HG02623 (cell line): Measurements from ENCODE around the gene MDM4.

Experiments used
- ATAC-seq: cut with Tn5 transposase; IDR thresholded peaks from one replicate; pipeline ENCODE4 v1.9.1; 2021; ENCODE audit warnings: moderate library complexity; ENCODE audit not compliant: unreplicated experiment

Gene MDM4

DNA sequence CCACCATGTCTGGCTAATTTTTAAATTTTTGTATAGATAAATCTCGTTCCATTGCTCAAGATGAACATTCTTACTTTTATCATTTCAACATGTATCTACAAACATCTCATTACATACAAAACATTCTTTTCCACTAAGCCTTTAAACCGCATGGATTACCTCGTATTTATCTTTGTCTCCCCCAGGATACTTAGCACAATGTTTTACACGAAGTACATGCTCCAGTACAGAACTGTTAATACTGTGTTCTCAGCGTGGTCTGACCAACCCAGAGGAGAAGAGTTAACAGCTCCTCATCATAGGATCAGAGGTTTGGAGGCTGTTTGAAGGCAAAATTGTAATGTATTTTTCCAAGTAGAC is 29.0 kb upstream of the MDM4 start:
- ATAC-seq: no peak

- no peak for ATAC-seq
Observed at GRCh38 chr1:204491655-204492054, 24.6 kb upstream of the MDM4 start.

DNA sequence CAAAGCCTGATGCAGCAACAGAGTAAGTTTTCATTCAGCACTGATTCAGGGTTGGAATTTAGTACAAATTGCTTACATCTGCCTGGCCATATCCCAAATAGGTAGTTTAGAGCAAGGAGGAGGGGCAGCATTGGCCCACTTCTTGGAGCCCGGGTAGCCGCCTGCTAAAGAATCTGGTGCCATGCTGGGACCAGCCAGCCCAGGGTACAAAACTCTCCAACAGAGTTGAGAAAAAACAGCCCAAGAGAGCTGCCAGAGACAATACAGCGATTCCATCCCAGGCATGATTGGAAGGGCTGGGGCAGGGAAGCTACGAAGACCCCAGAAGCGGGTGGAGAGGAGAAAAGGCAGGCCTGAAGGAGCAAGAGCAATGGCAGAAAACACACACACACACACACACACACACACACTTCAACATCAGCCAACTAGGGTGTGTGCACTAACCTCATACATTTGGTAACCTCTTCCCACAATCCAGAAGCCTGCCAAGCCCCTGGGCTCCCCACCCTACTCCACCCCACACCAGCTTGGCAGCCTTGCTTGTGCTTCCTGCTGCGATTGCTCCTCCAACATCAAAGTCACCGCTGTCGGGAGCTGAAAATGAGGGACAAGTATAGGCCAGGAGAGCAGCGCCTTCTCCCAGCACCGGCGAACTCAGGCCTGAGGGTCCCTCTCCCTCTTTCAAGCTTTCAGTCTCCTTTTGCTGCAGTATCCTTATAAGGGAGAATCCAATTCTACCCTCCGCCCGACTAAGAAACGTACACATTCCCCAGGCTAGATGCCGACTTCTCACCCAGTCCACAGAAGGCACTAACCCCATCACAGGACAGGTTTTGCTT is 22.8 kb upstream of the MDM4 start:
- no peak for ATAC-seq

DNA sequence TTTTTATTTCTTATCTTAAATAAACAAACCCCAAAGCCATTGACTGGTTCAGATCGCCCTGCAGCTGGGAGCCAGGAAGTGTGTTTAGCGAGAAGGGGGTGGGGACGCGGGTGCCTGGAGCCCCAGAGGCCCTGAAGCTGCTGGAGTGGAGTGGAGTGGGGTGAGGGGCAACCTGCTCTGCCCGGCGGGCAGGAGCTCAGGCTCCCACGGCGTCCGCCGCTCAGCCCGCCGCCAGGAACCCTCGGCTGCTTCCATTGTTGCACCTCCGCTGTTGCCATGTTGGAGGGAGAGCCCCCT is 22.3 kb upstream of the MDM4 start:
- peak; percentile 24 for ATAC-seq

DNA sequence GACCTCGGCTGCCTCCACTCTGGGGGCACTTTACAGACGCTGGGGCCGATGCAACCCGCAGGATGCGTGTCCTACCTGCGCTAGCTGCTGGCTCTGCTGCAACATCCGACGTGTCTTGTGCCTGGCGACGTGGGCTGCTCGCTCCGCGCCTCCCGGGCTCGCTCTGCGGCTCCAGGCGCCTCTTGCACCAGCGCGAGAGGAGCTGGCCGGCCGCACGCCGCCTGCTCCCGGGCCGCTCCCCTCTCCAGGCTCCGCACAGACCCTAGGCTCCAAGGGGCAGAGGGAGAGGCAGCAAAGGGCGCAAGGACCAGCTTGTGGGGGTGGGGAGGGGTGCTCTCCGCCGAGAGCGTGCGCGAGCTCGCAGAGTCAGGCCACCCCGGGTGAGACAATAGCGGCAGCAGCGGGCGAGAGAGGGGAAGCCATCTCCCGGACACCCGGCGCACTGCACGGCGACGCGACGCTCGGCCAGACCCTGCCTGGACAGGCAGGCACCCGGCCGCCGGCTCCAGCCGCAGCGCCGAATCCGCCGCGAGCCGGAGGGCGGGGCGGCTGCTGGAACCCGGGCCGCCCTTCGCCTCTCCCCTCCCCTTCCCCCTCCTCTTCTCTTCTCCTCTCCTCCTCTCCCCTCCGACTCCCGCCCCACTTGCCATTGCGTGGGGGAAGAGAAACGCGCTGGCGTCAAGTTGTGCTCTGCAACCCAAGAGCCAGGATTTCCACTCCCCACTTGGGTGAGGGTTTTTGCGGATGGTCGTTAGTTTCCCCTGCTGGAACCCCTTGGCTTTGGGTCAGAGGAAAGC is 21.7 kb upstream of the MDM4 start, which contains the start of gene PIK3C2B:
TSS of gene PIK3C2B (minus strand) at position 525 of the 797 bp plus-strand sequence. CDS start 25,003 bp downstream, outside the sequence.
- peak; percentile 69 for ATAC-seq

- ATAC-seq: peak; percentile 29
Observed at GRCh38 chr1:204495078-204495753, 21.0 kb upstream of the MDM4 start.

- ATAC-seq: no peak
Observed at GRCh38 chr1:204495777-204496176, 20.4 kb upstream of the MDM4 start.

- ATAC-seq: no peak
Observed at GRCh38 chr1:204498981-204499380, 17.2 kb upstream of the MDM4 start.

- no peak for ATAC-seq
Observed at GRCh38 chr1:204499511-204500468, 16.4 kb upstream of the MDM4 start.

DNA sequence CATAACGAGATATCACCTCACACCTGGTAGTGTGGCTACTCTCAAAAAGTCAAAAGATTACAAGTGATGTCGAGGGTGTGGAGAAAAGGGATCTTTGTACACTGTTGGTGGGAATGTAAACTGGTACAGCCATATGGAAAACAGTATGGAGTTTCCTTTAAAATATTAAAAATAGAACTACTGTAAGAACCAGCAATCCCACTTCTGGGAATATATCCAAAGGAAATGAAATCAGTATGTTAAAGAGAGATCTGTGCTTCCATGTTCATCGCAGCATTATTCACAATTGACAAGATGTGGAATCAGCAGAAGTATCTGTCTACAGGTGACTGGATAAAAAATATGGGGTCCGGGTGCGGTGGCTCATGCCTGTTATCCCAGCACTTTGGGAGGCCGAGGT is 14.0 kb upstream of the MDM4 start:
- ATAC-seq: no peak

- ATAC-seq: no peak
Observed at GRCh38 chr1:204503122-204503912, 12.9 kb upstream of the MDM4 start.

DNA sequence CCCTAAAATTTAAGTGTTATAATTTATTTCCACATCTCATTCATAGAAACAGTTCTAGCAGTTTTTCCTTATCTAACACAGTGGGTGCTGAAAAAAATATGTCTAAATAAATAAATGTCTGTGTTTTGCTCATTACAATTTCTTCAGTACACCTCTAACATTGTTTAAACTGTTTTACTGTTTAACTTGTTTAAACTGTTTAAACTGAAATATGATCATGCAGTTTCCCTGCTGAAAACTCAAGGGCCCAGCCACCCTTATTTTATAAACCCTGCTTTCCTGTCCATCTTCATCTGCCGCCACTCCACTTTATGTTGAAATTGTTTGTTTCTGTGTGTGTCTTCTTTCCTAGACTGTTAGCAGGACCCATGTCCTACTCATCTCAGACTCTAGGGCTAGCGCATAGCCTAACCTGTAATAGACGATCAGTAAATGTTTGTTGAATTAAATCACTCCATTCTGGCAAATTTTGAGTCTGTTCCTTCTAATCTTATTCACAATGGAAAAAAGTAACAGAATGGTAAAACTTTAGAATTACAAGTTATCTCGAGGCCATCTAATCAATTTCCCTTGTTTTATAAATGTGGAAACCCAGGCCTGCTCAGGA is 12.2 kb upstream of the MDM4 start:
- no peak for ATAC-seq

- ATAC-seq: no peak
Observed at GRCh38 chr1:204505674-204506200, 10.5 kb upstream of the MDM4 start.

DNA sequence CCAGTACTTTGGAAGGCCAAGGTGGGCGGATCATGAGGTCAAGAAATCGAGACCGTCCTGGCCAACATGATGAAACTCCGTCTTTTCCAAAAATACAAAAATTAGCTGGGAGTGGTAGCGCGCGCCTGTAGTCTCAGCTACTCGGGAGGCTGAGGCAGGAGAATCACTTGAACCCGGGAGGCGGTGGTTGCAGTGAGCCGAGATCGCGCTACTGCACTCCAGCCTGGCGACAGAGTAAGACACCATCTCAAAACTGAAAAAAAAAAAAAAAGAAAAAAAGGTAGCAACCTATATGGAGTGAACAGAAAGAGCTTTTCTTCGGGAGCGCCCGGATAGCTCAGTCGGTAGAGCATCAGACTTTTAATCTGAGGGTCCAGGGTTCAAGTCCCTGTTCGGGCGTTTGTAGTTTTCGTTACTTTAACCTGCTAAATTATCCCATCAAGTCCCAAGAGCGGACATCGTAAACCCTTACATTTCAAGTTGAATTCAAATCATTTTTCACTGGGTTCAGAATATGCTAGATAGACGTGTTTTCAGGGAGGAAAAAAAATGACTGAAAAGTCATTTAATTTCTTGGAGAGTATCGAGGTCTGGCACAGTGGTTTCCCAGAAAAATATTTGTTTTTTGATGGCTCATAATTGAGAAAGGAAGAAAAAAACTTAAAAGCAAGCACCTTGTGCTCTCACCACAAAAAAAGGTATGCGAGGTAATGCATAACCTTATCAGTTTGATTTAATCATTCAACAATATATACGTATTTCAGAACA is 9.8 kb upstream of the MDM4 start:
- peak; percentile 46 for ATAC-seq

DNA sequence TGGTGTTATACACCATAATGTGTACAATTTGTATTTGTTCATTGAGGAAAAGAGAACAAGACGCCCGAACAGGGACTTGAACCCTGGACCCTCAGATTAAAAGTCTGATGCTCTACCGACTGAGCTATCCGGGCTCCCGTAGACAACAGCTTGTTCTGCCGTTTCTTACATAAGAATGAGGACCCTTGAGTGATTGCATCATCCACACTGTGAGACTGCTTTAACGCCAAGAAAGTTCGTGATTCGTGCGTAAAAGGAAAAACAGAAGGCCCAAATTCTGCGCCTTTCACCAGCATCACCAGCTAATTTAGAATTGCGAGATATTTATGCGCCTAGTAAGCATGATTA is 9.3 kb upstream of the MDM4 start:
- peak; percentile 55 for ATAC-seq

- ATAC-seq: peak; percentile 4
Observed at GRCh38 chr1:204507317-204508105, 8.7 kb upstream of the MDM4 start.

- ATAC-seq: no peak
Observed at GRCh38 chr1:204509186-204509635, 7.0 kb upstream of the MDM4 start.

GRCh38 chr1:204511366-204511765 is 4.8 kb upstream of the MDM4 start:
- no peak for ATAC-seq
